Neural crest cell (in vitro differentiated cells): ENCODE data around the gene CEBPA. TPM values are rescaled to one million over a fixed set of nuclear protein-coding genes. Genes with fewer than 3 reads are reported as not detected.

Source experiments
- DNase-seq: peaks from one replicate; pipeline ENCODE4 v3.0.0; 2021; ENCODE audit warnings: low read depth, mixed read lengths, low spot score
- H3K27ac Mint-ChIP-seq: one replicate; pipeline ENCODE4 v1.8.0; 2021; ENCODE audit warnings: mild to moderate bottlenecking, mixed read lengths; ENCODE audit not compliant: unreplicated experiment
- H3K27me3 Mint-ChIP-seq: 2 replicates; pipeline ENCODE4 v1.8.0; 2021; ENCODE audit warnings: low read depth, mild to moderate bottlenecking, mixed read lengths
- H3K36me3 Mint-ChIP-seq: 2 replicates; pipeline ENCODE4 v1.8.0; 2021; ENCODE audit warnings: low read depth, mild to moderate bottlenecking, mixed read lengths
- H3K4me1 Mint-ChIP-seq: 2 replicates; pipeline ENCODE4 v1.8.0; 2021; ENCODE audit warnings: mixed read lengths
- H3K4me3 Mint-ChIP-seq: one replicate; pipeline ENCODE4 v1.8.0; 2021; ENCODE audit warnings: mild to moderate bottlenecking, mixed read lengths
- H3K9me3 Mint-ChIP-seq: 2 replicates; pipeline ENCODE4 v1.8.0; 2021; ENCODE audit warnings: mixed read lengths
- CTCF ChIP-seq: fragments of 200-600 bp; sonication (generic); conservative IDR thresholded peaks from 2 replicates; pipeline ENCODE4 v1.5.0; 2021; ENCODE audit warnings: antibody characterized with exemption, mild to moderate bottlenecking
- total RNA-seq: library from RNA; stranded (reverse); gene quantifications from 2 replicates; pipeline ENCODE4 v1.2.1, GENCODE V29; 2021

CEBPA gene
- total RNA-seq, 1 donor from 2014 or later = 1.7 TPM

- peaks cover 10% of the 10 kb centered on the region for H3K4me1 Mint-ChIP-seq
- H3K27me3 Mint-ChIP-seq = peaks cover 72% of the 10 kb centered on the region
- no peak for TF ChIP-seq CTCF
- H3K9me3 Mint-ChIP-seq = no peaks in the 10 kb centered on the region
- no peak for DNase-seq
- H3K27ac Mint-ChIP-seq = no peak overlapping the region
- no peaks in the 10 kb centered on the region for H3K36me3 Mint-ChIP-seq
- no peak overlapping the region for H3K4me3 Mint-ChIP-seq
These were observed 45.0 kb upstream of the CEBPA start for GRCh38 chr19:33347300-33347699.

- no peaks in the 10 kb centered on the region for H3K36me3 Mint-ChIP-seq
- TF ChIP-seq CTCF = no peak
- H3K27ac Mint-ChIP-seq = no peak overlapping the region
- H3K9me3 Mint-ChIP-seq = no peaks in the 10 kb centered on the region
- no peak overlapping the region for H3K4me3 Mint-ChIP-seq
- no peak for DNase-seq
- peaks cover 72% of the 10 kb centered on the region for H3K27me3 Mint-ChIP-seq
- peaks cover 10% of the 10 kb centered on the region for H3K4me1 Mint-ChIP-seq
These were observed 44.3 kb upstream of the CEBPA start for GRCh38 chr19:33346665-33347064.

- H3K36me3 Mint-ChIP-seq = no peaks in the 10 kb centered on the region
- no peak overlapping the region for H3K27ac Mint-ChIP-seq
- H3K27me3 Mint-ChIP-seq = peaks cover 74% of the 10 kb centered on the region
- peaks cover 10% of the 10 kb centered on the region for H3K4me1 Mint-ChIP-seq
- no peak overlapping the region for H3K4me3 Mint-ChIP-seq
- no peaks in the 10 kb centered on the region for H3K9me3 Mint-ChIP-seq
- DNase-seq = no peak
- no peak for TF ChIP-seq CTCF
These were observed 42.8 kb upstream of the CEBPA start for GRCh38 chr19:33345163-33345562.

- no peak overlapping the region for H3K4me3 Mint-ChIP-seq
- no peak overlapping the region for H3K27ac Mint-ChIP-seq
- peaks cover 10% of the 10 kb centered on the region for H3K4me1 Mint-ChIP-seq
- H3K36me3 Mint-ChIP-seq = no peaks in the 10 kb centered on the region
- TF ChIP-seq CTCF = no peak
- DNase-seq = no peak
- no peaks in the 10 kb centered on the region for H3K9me3 Mint-ChIP-seq
- peaks cover 73% of the 10 kb centered on the region for H3K27me3 Mint-ChIP-seq
These were observed 42.2 kb upstream of the CEBPA start for GRCh38 chr19:33344573-33344925.

- Mint-ChIP-seq H3K4me1 (peaks cover 10% of the 10 kb centered on the region), H3K27me3 (peaks cover 75% of the 10 kb centered on the region), H3K4me3 (no peak overlapping the region), H3K36me3 (no peaks in the 10 kb centered on the region), H3K9me3 (no peaks in the 10 kb centered on the region), H3K27ac (no peak overlapping the region)
- no peak for DNase-seq
- TF ChIP-seq CTCF = no peak
These were observed 41.7 kb upstream of the CEBPA start for GRCh38 chr19:33343859-33344572.
